H1 (cell line): ENCODE data around the gene PPP1R15B. TPM values are rescaled to one million over a fixed set of nuclear protein-coding genes. Genes with fewer than 3 reads are reported as not detected.

Experiments
- SAP30 ChIP-seq: fragments of 300-600 bp; sonication (generic); IDR thresholded peaks from 2 replicates; pipeline ENCODE4 v1.7.1; 2012; ENCODE audit warnings: low read length, moderate library complexity, mild to moderate bottlenecking, inconsistent platforms; ENCODE audit not compliant: insufficient read depth, insufficient replicate concordance
- SIRT6 ChIP-seq: IDR thresholded peaks from one replicate; pipeline ENCODE4 v1.7.1; 2012; ENCODE audit warnings: low read length, inconsistent platforms
- SP4 ChIP-seq: IDR thresholded peaks from 2 replicates; pipeline ENCODE4 v1.6.1; 2012; ENCODE audit warnings: low read length, inconsistent platforms
- SRF ChIP-seq: IDR thresholded peaks from 2 replicates; pipeline ENCODE4 v1.6.1; 2011; ENCODE audit warnings: mild to moderate bottlenecking, low read depth, low read length, moderate library complexity
- SUZ12 ChIP-seq: fragments of 200-600 bp; sonication (generic); IDR thresholded peaks from 2 replicates; pipeline ENCODE4 v1.6.1; 2012; ENCODE audit warnings: mild to moderate bottlenecking, inconsistent platforms, low read length, moderate library complexity, mixed read lengths
- USF2 ChIP-seq: IDR thresholded peaks from 2 replicates; pipeline ENCODE4 v1.6.1; 2011; ENCODE audit warnings: low read length, improper control_type of control experiment
- polyA plus RNA-seq, 7 experiments: library from polyadenylated mRNA; depleted of rRNA in 3 of 7; stranded (reverse) in 5 of 7; unstranded in 2 of 7; fragments of >200 nt in 5 of 7; fragments of 200-250 nt in 2 of 7; gene quantifications; 1 replicate in 5 of 7; 2 replicates in 1 of 7; 4 replicates in 1 of 7; pipeline versions ENCODE4 v1.2.1 to v1.2.3, GENCODE V29; 2011 to 2013; ENCODE audit warnings: missing spikeins in 2 of 7, mixed read lengths in 2 of 7
- total RNA-seq: library from RNA; stranded (reverse); fragmentation: NEBNext Ultra II Directional; extraction: Animal tissue kit (Norgen Biotek cat#: 25700); gene quantifications from 2 replicates; pipeline ENCODE4 v1.2.1, GENCODE V29; 2021
- TF ChIP-seq, protein P1 (sequence below): IDR thresholded peaks from 2 replicates; pipeline ENCODE4 v1.6.1; 2012; ENCODE audit warnings: low read length, inconsistent platforms

The PPP1R15B gene
- total and polyA plus RNA-seq, 2 of the 8 experiments (the other 6 are each of a cell fraction or from before 2014, with no cell fraction given): 14.4 to 72.2 TPM

DNA sequence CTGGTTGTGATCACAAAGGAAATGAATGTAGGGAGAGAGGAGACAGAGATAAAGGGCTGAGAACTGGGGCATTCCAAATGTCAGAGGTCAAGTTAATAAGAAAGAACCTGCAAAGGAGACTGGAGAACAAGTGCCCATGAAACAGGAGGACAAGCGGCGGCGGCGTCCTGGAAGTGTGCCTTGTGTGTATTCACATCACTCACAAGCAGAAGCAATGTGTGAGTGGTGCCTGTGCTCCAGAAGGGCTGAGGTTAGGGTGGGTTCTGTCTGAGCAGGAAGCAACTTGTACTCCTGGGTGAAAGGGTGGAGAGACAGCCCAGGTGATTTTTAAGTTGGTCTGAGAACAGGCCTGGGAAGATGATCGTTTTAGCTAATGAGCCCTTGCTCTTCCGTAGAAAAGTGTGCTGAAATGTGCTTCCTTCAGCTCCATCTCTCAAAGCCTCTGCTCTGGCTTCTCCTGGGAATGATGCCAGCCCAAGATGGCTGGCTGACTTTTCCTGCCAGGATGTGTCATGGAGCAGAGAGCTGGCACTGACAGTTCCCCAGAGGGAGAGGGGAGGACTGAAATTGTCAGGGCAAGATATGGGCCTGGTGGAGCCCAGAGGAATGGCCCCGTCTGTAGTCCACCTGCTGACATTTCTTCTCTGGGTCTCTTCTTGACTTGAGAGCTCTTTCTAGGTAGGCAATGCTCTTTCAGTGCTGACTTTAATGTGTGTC lies 26.8 kb downstream of the PPP1R15B start (continued):
- TF ChIP-seq SAP30 (no peak), USF2 (no peak), SP4 (no peak), SRF (no peak), SIRT6 (no peak), SUZ12 (no peak)
- TF ChIP-seq, protein P1, sequence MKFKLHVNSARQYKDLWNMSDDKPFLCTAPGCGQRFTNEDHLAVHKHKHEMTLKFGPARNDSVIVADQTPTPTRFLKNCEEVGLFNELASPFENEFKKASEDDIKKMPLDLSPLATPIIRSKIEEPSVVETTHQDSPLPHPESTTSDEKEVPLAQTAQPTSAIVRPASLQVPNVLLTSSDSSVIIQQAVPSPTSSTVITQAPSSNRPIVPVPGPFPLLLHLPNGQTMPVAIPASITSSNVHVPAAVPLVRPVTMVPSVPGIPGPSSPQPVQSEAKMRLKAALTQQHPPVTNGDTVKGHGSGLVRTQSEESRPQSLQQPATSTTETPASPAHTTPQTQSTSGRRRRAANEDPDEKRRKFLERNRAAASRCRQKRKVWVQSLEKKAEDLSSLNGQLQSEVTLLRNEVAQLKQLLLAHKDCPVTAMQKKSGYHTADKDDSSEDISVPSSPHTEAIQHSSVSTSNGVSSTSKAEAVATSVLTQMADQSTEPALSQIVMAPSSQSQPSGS: no peak
